Ovary (tissue), 9 donors: ENCODE measurements around the gene MYMK. TPM values are rescaled to one million over a fixed set of nuclear protein-coding genes. Genes with fewer than 3 reads are reported as not detected.

ENCODE experiments used
- DNase-seq, 5 donors: peaks; one replicate each; pipeline ENCODE4 v3.0.0-alpha.2; 2019 to 2020
- H3K27ac ChIP-seq, 2 donors: fragments of 200-600 bp; one replicate each; pipeline versions ENCODE4 v1.5.1 to v1.8.0; 2019 to 2022
- H3K27me3 ChIP-seq: fragments of 200-600 bp; one replicate; pipeline ENCODE4 v1.8.0; 2022
- H3K36me3 ChIP-seq: fragments of 200-600 bp; sonication (generic); one replicate; pipeline ENCODE4 v1.5.1; 2019
- H3K4me1 ChIP-seq: one replicate; pipeline ENCODE4 v1.8.1; 2013; ENCODE audit warnings: mild to moderate bottlenecking, moderate library complexity; ENCODE audit not compliant: insufficient read depth
- H3K4me3 ChIP-seq: fragments of 200-600 bp; sonication (generic); one replicate; pipeline ENCODE4 v1.5.1; 2017
- H3K9me3 ChIP-seq, 2 donors: fragments of 200-600 bp in 1 of 2; sonication (generic) in 1 of 2; one replicate each; pipeline versions ENCODE4 v1.5.1 to v1.8.1; 2013 to 2019; ENCODE audit warnings: mild to moderate bottlenecking in 1 of 2, moderate library complexity in 1 of 2
- EP300 ChIP-seq: sonication (generic); formaldehyde crosslinking; IDR thresholded peaks from one replicate; pipeline ENCODE4 v1.6.1; 2017; ENCODE audit warnings: antibody characterized with exemption
- POLR2A ChIP-seq: fragments of 450-650 bp; IDR thresholded peaks from one replicate; pipeline ENCODE4 v1.6.1; 2017; ENCODE audit warnings: antibody characterized with exemption, mild to moderate bottlenecking, moderate library complexity
- WGBS, 3 donors: extraction: QIAGEN DNeasy Blood & Tissue Kit in 1 of 3; methylation state at CpG; one replicate each; pipeline versions ENCODE4 v1.1.5 to v1.1.7; 2013 to 2017; 5-methylcytosine and 5-hydroxymethylcytosine counted together
- intact Hi-C, 4 donors: fragments of 100-400 bp; cut with DNase I; formaldehyde crosslinking; loops; one replicate each; pipeline versions ENCODE4 v1.11.0 to v1.15.1; 2022 to 2023
- polyA plus RNA-seq, 2 donors: library from polyadenylated mRNA; stranded (reverse); fragments of 200-250 nt in 1 of 2; fragments of 350-450 nt in 1 of 2; fragmentation: Illumina TruSeq in 1 of 2; extraction: RNeasy Lipid Tissue Mini Kit (QIAGEN cat#74804) in 1 of 2; gene quantifications; one replicate each; pipeline ENCODE4 v1.2.3, GENCODE V29; 2013 to 2014
- total RNA-seq, 7 donors: library from RNA; depleted of rRNA in 2 of 7; stranded (reverse); fragments of >200 nt in 2 of 7; fragmentation: NEBNext Ultra II Directional in 3 of 7; extraction: Animal tissue kit (Norgen Biotek cat#: 25700) in 3 of 7; gene quantifications; one replicate each; pipeline versions ENCODE4 v1.1.0 to v1.2.4, GENCODE V29; 2016 to 2023
- TF ChIP-seq, protein P1 (sequence below), 3 donors: fragments of 450-650 bp in 2 of 3; fragments of 200-600 bp in 1 of 3; IDR thresholded peaks; one replicate each; pipeline versions ENCODE4 v1.5.1 to v1.8.0; 2016 to 2022; ENCODE audit warnings: antibody characterized with exemption in 3 of 3, mild to moderate bottlenecking in 1 of 3
- donor health status: DM: no; HTN: no; CAD: no; lungs with moderate emphysema.
- donor health status: DM: no; HTN: no; CAD: no.
- donor health status: Bipolar disorder and iron deficiency.
- donor health status: DM: yes; HTN: yes; CAD: no.
- donor health status: DM: no; HTN: no; CAD: no.
- donor health status: DM: yes; HTN: yes; CAD: no.

Gene MYMK
- total and polyA plus RNA-seq, 9 donors: not detected

GRCh38 chr9:133536536-133536935 lies 11.8 kb upstream of the MYMK start:
- TF ChIP-seq, protein P1, sequence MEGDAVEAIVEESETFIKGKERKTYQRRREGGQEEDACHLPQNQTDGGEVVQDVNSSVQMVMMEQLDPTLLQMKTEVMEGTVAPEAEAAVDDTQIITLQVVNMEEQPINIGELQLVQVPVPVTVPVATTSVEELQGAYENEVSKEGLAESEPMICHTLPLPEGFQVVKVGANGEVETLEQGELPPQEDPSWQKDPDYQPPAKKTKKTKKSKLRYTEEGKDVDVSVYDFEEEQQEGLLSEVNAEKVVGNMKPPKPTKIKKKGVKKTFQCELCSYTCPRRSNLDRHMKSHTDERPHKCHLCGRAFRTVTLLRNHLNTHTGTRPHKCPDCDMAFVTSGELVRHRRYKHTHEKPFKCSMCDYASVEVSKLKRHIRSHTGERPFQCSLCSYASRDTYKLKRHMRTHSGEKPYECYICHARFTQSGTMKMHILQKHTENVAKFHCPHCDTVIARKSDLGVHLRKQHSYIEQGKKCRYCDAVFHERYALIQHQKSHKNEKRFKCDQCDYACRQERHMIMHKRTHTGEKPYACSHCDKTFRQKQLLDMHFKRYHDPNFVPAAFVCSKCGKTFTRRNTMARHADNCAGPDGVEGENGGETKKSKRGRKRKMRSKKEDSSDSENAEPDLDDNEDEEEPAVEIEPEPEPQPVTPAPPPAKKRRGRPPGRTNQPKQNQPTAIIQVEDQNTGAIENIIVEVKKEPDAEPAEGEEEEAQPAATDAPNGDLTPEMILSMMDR (IDR thresholded peaks at IDR 0.05): no peak
- TF ChIP-seq EP300 (no peak), POLR2A (no peak)
- no peaks in the 10 kb centered on the region for H3K36me3 ChIP-seq
- H3K9me3 ChIP-seq: no peaks in the 10 kb centered on the region
- 94 to 96% (median 94%) methylated on average over 7 to 9 of the region's 9 CpGs for WGBS, 3 donors
- no peaks in the 10 kb centered on the region for H3K27me3 ChIP-seq
- peaks cover 19% of the 10 kb centered on the region for H3K4me1 ChIP-seq
- H3K4me3 ChIP-seq: no peak overlapping the region
- H3K27ac ChIP-seq: no peak overlapping the region
- DNase-seq: no peak
- intact Hi-C loops: no loop called here

DNA sequence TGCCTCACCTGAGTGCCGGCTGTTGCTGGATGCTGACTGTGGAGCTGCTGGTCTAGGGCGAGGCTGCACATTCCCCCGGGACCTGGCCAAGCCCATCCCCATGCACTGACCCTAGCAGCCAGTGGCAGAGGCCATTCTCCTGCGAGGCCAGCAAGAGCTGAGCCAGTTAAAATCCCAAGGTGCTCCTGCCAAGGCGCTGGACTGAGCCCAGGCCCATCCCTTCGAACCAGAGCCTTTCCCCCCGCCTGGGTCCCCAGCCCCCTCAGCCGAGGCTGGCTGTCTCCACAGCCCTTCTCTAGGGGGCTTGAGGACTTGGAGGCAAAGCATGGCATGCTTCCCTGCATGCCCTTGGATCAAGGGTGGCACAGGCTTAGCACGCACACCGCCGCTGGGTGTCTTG lies 11.3 kb upstream of the MYMK start:
- Histone ChIP-seq H3K9me3 (no peaks in the 10 kb centered on the region), H3K27ac (no peak overlapping the region), H3K27me3 (no peaks in the 10 kb centered on the region), H3K36me3 (no peaks in the 10 kb centered on the region), H3K4me1 (peaks cover 19% of the 10 kb centered on the region), H3K4me3 (no peak overlapping the region)
- intact Hi-C loops: no loop called here
- 81 to 90% (median 83%) methylated on average over 9 to 11 of the region's 11 CpGs for WGBS, 3 donors
- DNase-seq: no peak
- TF ChIP-seq, protein P1 (IDR thresholded peaks at IDR 0.05): no peak
- no peak for TF ChIP-seq EP300
- TF ChIP-seq POLR2A: no peak

- no peak for TF ChIP-seq EP300
- TF ChIP-seq POLR2A: no peak
- TF ChIP-seq, protein P1 (IDR thresholded peaks at IDR 0.05): no peak
- Histone ChIP-seq H3K4me1 (peaks cover 19% of the 10 kb centered on the region), H3K9me3 (no peaks in the 10 kb centered on the region), H3K4me3 (no peak overlapping the region), H3K27ac (no peak overlapping the region), H3K27me3 (no peaks in the 10 kb centered on the region), H3K36me3 (no peaks in the 10 kb centered on the region)
- intact Hi-C loops: no loop called here
- no peak for DNase-seq
- 49 to 61% (median 59%) methylated on average over 13 of the region's 13 CpGs for WGBS, 3 donors
These were observed 10.6 kb upstream of the MYMK start for GRCh38 chr9:133535306-133535877.

DNA sequence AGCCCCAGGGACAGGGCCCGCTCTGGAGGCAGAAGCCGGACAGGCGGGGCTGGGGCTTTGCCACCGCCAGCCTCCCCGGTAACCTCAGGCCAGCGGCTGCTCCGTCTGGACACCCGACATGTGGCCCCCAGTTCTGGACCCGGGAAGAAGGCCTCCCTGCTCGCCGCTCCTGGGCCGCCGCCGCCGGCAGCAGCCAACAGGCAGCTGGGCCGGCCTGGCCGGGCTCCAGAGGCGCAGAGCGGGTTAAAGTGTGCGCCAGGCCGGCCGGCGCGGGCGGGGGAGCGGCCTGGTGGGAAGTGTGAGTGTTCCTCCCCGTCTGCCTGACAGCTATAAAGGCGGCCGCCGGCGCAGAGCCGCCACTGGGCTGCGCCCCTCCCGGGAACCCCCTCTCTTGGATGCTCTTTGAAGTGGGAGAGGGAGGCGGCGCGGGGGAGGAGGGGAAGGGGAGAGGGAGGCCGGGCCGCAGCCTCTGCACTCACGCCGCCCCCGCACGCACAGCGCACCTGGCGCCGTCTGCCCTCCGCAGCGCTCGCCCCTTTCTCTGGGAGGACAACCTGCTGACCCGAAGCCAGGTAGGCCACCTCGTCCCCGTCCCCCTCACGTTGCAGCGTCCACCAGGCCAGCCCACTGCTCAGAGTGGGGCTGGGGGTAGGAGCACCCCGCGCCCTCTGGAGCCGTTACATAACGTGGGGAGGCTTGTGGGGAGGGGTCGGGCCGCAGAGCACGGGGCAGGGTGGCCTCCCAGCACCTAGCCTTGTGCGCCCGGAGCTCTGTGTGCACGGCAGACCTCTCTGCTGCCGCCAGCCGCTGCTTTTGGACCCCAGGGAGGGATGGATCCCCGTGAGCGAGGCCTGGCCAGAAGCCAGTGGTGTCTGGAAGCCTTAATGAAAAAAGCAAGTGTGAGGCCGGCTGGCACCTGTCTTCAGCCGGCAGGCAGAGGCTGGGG lies 9.9 kb upstream of the MYMK start, which contains the start of gene ADAMTSL2:
ADAMTSL2 (plus strand) TSS at position 359 of the 946 bp plus-strand sequence. CDS start 2,009 bp downstream, outside the sequence.
- peak; percentile 85 to 91 (median 90) for DNase-seq
- intact Hi-C loops: loop anchor here in 1 of 4 donors (5.0 kb wide), 1 partner anchor 193 kb away; no protein-coding TSS in a partner anchor
- Histone ChIP-seq H3K27ac (peak within 1 kb of the TSS in 1 of 2 donors; percentile 46), H3K9me3 (no peaks in the 10 kb centered on the region), H3K4me1 (peaks cover 16% of the 10 kb centered on the region), H3K36me3 (no peaks in the 10 kb centered on the region), H3K4me3 (peak within 1 kb of the TSS; percentile 25), H3K27me3 (no peaks in the 10 kb centered on the region)
- TF ChIP-seq, protein P1 (IDR thresholded peaks at IDR 0.05): no peak
- TF ChIP-seq EP300 (no peak), POLR2A (no peak)
- WGBS, 3 donors: 1 to 4% (median 1%) methylated on average over 50 to 67 of the region's 70 CpGs
